ENCODE results near the gene ILF3. TPM values are rescaled to one million over a fixed set of nuclear protein-coding genes. Genes with fewer than 3 reads are reported as not detected.

The ILF3 gene
- total and polyA plus RNA-seq, 2 donors from 2014 or later, result 58.3 to 206 TPM

- FAIRE-seq, result no peak
- intact Hi-C loops (cut with DNase I), result no loop called here
Measured at GRCh38 chr19:10691178-10691881, 37.2 kb downstream of the ILF3 start.

GRCh38 chr19:10691883-10692282, 37.7 kb downstream of the ILF3 start:
- Histone ChIP-seq H3K27me3 (ENCODE audit: control insufficient read depth, insufficient read depth, low read length) (no peaks in the 10 kb centered on the region), H3K9ac (ENCODE audit: low read length in 3 of 3) (no peak overlapping the region), H3K4me1 (ENCODE audit: control insufficient read depth in 2 of 3, insufficient read depth in 2 of 3, low read depth in 1 of 3, low read length in 3 of 3) (peaks cover 0 to 9% (median 0%) of the 10 kb centered on the region in 3 donors), H3K9me3 (ENCODE audit: control insufficient read depth in 2 of 3, insufficient read depth in 1 of 3, low read length in 3 of 3) (no peaks in the 10 kb centered on the region), H3K27ac (ENCODE audit: low read depth in 2 of 2, low read length in 2 of 2) (no peak overlapping the region), H3K4me3 (ENCODE audit: low read length in 3 of 3) (no peak overlapping the region), H3K36me3 (ENCODE audit: control insufficient read depth in 2 of 3, insufficient read depth in 3 of 3, low read length in 3 of 3) (peaks cover 2 to 35% (median 26%) of the 10 kb centered on the region in 3 donors)
- TF ChIP-seq, protein P1, sequence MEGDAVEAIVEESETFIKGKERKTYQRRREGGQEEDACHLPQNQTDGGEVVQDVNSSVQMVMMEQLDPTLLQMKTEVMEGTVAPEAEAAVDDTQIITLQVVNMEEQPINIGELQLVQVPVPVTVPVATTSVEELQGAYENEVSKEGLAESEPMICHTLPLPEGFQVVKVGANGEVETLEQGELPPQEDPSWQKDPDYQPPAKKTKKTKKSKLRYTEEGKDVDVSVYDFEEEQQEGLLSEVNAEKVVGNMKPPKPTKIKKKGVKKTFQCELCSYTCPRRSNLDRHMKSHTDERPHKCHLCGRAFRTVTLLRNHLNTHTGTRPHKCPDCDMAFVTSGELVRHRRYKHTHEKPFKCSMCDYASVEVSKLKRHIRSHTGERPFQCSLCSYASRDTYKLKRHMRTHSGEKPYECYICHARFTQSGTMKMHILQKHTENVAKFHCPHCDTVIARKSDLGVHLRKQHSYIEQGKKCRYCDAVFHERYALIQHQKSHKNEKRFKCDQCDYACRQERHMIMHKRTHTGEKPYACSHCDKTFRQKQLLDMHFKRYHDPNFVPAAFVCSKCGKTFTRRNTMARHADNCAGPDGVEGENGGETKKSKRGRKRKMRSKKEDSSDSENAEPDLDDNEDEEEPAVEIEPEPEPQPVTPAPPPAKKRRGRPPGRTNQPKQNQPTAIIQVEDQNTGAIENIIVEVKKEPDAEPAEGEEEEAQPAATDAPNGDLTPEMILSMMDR (IDR thresholded peaks at IDR 0.05; ENCODE audit: borderline replicate concordance, extremely low read depth, insufficient read depth), result no peak
- FAIRE-seq, result no peak
- intact Hi-C loops (cut with DNase I), result no loop called here
- DNase-seq, result peak in 1 of 5 donors; percentile 71

More at GRCh38 chr19:10691178-10691881, 37.2 kb downstream of the ILF3 start:
- H3K4me3 ChIP-seq (ENCODE audit: low read length in 3 of 3), result no peak overlapping the region
- no peak overlapping the region for H3K27ac ChIP-seq (ENCODE audit: low read depth in 2 of 2, low read length in 2 of 2)
- H3K36me3 ChIP-seq (ENCODE audit: control insufficient read depth in 2 of 3, insufficient read depth in 3 of 3, low read length in 3 of 3), result peaks cover 2 to 40% (median 26%) of the 10 kb centered on the region in 3 donors
- H3K9me3 ChIP-seq (ENCODE audit: control insufficient read depth in 2 of 3, insufficient read depth in 1 of 3, low read length in 3 of 3), result no peaks in the 10 kb centered on the region
- TF ChIP-seq, protein P1 (IDR thresholded peaks at IDR 0.05; ENCODE audit: borderline replicate concordance, extremely low read depth, insufficient read depth), result no peak
- H3K27me3 ChIP-seq (ENCODE audit: control insufficient read depth, insufficient read depth, low read length), result no peaks in the 10 kb centered on the region
- DNase-seq, result peak in 1 of 5 donors; percentile 63
- H3K9ac ChIP-seq (ENCODE audit: low read length in 3 of 3), result no peak overlapping the region
- H3K4me1 ChIP-seq (ENCODE audit: control insufficient read depth in 2 of 3, insufficient read depth in 2 of 3, low read depth in 1 of 3, low read length in 3 of 3), result peaks cover 0 to 9% (median 0%) of the 10 kb centered on the region in 3 donors

GRCh38 chr19:10692673-10693264, 38.6 kb downstream of the ILF3 start:
- TF ChIP-seq, protein P1 (IDR thresholded peaks at IDR 0.05; ENCODE audit: borderline replicate concordance, extremely low read depth, insufficient read depth), result no peak
- no peaks in the 10 kb centered on the region for H3K9me3 ChIP-seq (ENCODE audit: control insufficient read depth in 2 of 3, insufficient read depth in 1 of 3, low read length in 3 of 3)
- H3K4me3 ChIP-seq (ENCODE audit: low read length in 3 of 3), result no peak overlapping the region
- H3K27me3 ChIP-seq (ENCODE audit: control insufficient read depth, insufficient read depth, low read length), result no peaks in the 10 kb centered on the region
- no peak overlapping the region for H3K27ac ChIP-seq (ENCODE audit: low read depth in 2 of 2, low read length in 2 of 2)
- intact Hi-C loops (cut with DNase I), result no loop called here
- peaks cover 2 to 32% (median 23%) of the 10 kb centered on the region in 3 donors for H3K36me3 ChIP-seq (ENCODE audit: control insufficient read depth in 2 of 3, insufficient read depth in 3 of 3, low read length in 3 of 3)
- DNase-seq (no peak), FAIRE-seq (no peak)
- H3K4me1 ChIP-seq (ENCODE audit: control insufficient read depth in 2 of 3, insufficient read depth in 2 of 3, low read depth in 1 of 3, low read length in 3 of 3), result peaks cover 0 to 9% (median 0%) of the 10 kb centered on the region in 3 donors
- no peak overlapping the region for H3K9ac ChIP-seq (ENCODE audit: low read length in 3 of 3)
